ENCODE measurements around the gene MGRN1.

The MGRN1 gene

DNA sequence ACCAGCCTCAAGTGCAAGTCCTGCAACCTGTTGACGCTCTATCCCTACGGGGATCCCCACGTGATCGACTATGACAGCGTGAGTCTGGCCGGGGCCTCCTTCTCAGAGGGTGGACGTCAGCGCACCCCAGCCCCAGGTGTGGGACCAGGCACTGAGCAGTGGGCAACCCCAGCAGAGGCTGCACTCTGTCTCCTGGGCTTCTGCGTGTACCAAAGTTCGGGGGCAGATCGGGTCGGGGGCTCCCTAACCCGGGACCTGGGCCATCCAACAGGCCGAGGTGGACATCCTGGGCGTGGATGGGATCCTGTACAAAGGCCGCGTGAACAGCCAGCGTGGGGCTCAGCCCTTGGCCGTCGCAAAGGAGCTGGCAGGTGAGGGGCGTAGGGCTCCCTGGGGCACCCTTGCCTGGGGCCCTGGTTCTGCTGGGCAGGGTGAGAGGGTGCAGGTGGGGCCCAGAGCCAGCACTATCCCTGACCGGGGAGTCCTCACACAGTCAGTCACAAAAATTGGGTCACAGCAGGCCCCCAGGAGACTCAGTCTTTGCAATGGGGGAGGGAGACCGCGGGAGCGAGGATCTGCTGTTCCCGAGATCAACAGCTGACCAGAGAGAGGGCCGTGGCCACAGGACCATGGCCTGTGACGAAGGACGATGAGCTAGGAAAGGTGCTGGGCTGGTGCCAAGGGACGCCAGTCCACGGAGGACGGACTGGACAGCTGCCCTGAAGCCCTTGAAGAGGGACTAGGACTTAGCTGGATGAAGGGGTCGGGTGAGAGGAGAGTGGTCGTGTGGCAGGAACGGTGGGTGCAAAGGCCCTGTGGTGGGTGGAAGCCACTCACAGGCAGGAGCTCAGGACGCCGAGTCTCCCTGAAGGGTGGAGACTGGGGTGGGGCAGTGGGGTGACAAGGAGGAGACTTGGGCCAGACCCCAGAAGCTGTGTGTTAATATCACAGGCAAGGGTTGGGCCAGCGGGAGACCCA is 29.9 kb upstream of the MGRN1 start:
- DNase-seq (ENCODE audit: low read depth): no peak
- TF ChIP-seq, protein P1, sequence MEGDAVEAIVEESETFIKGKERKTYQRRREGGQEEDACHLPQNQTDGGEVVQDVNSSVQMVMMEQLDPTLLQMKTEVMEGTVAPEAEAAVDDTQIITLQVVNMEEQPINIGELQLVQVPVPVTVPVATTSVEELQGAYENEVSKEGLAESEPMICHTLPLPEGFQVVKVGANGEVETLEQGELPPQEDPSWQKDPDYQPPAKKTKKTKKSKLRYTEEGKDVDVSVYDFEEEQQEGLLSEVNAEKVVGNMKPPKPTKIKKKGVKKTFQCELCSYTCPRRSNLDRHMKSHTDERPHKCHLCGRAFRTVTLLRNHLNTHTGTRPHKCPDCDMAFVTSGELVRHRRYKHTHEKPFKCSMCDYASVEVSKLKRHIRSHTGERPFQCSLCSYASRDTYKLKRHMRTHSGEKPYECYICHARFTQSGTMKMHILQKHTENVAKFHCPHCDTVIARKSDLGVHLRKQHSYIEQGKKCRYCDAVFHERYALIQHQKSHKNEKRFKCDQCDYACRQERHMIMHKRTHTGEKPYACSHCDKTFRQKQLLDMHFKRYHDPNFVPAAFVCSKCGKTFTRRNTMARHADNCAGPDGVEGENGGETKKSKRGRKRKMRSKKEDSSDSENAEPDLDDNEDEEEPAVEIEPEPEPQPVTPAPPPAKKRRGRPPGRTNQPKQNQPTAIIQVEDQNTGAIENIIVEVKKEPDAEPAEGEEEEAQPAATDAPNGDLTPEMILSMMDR (conservative IDR thresholded peaks at IDR 0.05; ENCODE audit: low read depth, low read length): no peak
- H3K4me3 ChIP-seq (ENCODE audit: low read length): no peak overlapping the region

DNA sequence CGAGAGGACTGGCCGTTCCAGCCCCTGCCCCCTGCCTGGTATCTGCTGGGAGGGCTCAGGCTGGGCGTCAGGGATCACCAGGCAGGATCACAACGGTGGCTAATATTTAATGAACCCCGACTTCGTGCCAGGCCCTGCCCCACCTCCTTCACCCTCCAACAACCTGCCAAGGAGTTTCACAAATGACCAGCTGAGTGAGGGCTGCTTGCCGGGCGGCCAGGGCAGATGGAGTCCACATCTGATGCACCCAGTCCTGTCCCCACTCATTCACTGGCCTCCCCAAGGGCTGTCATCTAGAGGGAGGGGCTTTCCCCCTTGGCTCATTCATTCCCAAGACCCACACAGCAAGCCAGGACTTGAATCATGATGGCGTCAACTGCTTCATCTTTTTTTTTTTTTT is 27.5 kb upstream of the MGRN1 start:
- DNase-seq (ENCODE audit: low read depth): no peak
- H3K4me3 ChIP-seq (ENCODE audit: low read length): no peak overlapping the region
- TF ChIP-seq, protein P1 (conservative IDR thresholded peaks at IDR 0.05; ENCODE audit: low read depth, low read length): no peak

DNA sequence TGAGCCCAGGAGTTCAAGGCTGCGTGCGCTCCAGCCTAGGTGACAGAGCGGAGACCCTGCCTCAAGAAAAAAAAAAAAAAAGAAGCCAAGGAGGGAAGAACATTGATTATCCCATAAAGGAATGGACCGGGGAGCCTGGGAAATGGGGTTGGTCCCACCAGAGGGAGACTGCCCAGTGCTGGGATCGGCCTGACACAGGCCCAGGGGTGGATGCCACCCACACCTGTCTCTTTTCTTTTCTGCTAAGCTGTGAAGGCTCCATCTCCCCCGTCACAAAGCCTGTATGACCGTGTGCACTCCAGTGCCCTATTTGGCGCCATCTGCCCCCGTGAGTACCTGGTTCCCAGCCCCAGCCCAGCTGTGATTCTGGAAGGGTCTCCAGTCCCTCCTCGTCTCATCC is 25.6 kb upstream of the MGRN1 start:
- TF ChIP-seq, protein P1 (conservative IDR thresholded peaks at IDR 0.05; ENCODE audit: low read depth, low read length): no peak
- no peak overlapping the region for H3K4me3 ChIP-seq (ENCODE audit: low read length)
- no peak for DNase-seq (ENCODE audit: low read depth)

DNA sequence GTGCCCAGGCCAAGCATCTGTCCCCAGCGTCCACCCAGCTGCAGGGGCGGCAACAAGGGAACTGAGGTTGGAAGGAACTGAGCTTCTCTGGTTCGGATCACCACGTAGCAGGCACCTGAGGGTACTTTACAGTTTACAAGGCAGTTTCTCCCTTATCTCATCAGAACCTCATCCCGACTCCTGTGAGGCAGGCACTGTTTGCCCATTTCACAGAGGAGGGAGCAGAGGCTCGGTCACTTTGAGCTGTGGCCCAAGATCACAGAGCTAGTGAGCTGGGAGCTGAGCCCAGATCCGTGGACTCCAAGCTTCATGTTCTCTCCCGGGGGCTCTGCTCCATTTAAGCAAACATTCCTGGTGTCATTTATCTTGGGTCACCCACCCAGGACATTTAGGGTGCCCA is 25.1 kb upstream of the MGRN1 start:
- TF ChIP-seq, protein P1 (conservative IDR thresholded peaks at IDR 0.05; ENCODE audit: low read depth, low read length): no peak
- H3K4me3 ChIP-seq (ENCODE audit: low read length): no peak overlapping the region
- no peak for DNase-seq (ENCODE audit: low read depth)

DNA sequence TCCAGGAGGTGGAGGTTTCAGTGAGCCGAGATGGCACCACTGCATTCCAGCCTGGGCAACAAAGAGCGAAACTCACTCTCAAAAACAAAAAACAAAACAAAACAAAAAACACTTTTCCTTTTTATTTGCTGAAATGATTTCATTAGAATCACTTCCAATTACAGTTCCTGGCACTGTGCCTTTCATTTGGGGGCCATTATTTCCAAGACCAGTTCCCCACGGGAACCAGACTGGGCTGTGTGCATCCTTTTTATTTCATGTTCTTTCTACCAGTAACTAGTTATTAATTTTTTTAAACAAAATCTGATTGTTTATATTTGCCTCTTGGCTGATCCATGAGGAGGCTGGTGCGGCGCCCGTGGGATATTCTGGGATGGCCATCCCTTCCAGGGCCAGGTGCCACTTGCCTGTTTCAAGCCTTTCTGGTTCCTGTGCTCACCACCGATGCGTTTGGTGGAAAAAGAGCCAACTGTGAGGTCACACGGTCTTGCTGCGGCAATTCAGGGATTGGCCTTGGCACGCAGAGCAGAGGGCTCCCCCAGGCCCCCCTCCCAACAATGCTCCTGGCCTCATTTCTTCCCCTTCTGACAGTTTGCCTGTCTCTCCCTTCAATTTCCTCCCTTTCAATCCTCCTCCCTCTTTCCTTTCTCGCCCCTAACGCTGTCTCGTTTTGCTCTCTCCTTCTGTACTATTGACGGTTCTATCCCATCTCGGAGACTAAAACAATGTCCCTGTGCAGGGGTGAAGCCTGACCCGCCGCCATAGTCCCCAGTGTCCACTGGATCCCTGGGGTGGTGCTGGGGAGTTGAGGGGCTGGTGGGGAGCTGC is 23.4 kb upstream of the MGRN1 start:
- TF ChIP-seq, protein P1 (conservative IDR thresholded peaks at IDR 0.05; ENCODE audit: low read depth, low read length): no peak
- H3K4me3 ChIP-seq (ENCODE audit: low read length): no peak overlapping the region
- no peak for DNase-seq (ENCODE audit: low read depth)

DNA sequence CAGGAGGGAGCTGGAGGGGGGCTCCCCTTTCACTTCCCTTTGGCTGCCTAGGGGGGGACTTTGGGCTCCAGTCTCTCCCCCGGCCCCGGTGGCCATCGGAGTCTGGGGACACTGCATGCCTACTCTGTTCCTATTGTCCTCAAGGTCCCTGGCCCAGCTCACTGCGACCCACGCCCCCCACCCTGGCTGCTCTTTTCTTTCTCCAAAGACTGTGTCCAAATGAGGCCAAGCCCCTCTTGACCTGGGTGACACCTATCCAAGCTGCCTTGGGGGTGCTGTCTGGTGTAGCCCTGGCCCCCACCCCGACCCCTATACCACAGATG is 22.8 kb upstream of the MGRN1 start:
- DNase-seq (ENCODE audit: low read depth): no peak

More for the DNA sequence above, 22.8 kb upstream of the MGRN1 start:
- H3K4me3 ChIP-seq (ENCODE audit: low read length): no peak overlapping the region
- TF ChIP-seq, protein P1 (conservative IDR thresholded peaks at IDR 0.05; ENCODE audit: low read depth, low read length): no peak

Measured in retinal pigment epithelial cell (primary cell).